Activated T-cell treated with anti-CD3 and anti-CD28 coated beads, Interleukin-2, amount 50 U/mL, for 24 hours (primary cell): Measurements from ENCODE around the gene SETD3.

Experiments
- DNase-seq: peaks from one replicate; pipeline ENCODE4 v3.0.0-alpha.2; 2020
- H3K27ac Mint-ChIP-seq: 2 replicates; pipeline ENCODE4 v1.8.0; 2020; ENCODE audit warnings: mild to moderate bottlenecking, mixed read lengths
- H3K27me3 Mint-ChIP-seq: 2 replicates; pipeline ENCODE4 v1.8.0; 2020; ENCODE audit warnings: mixed read lengths
- H3K36me3 Mint-ChIP-seq: 2 replicates; pipeline ENCODE4 v1.8.0; 2020; ENCODE audit warnings: low read depth, mixed read lengths
- H3K4me1 Mint-ChIP-seq: 2 replicates; pipeline ENCODE4 v1.8.0; 2020; ENCODE audit warnings: low read depth, mixed read lengths
- H3K4me3 Mint-ChIP-seq: 2 replicates; pipeline ENCODE4 v1.8.0; 2020; ENCODE audit warnings: mild to moderate bottlenecking, moderate library complexity, mixed read lengths
- H3K9me3 Mint-ChIP-seq: 2 replicates; pipeline ENCODE4 v1.8.0; 2020; ENCODE audit warnings: mixed read lengths

The SETD3 gene

DNA sequence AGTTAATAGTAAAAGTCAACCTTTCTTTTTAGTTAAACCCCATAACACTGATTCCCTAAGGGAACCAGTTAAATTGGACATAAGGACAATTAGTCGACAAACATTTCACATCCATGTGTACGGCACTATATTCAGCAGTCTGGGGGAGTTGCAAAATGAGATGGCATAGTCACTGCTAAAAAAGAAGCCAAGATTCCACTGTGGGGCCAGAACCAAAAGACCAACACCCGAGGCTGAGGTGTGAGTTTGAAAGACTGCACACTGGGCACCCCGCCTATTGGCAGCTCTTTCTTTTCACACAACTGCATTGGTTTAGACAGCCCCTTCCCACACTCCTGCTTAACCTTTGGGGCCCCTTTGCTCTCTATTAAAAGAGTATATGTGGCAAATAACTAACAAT is 16.7 kb downstream of the SETD3 start:
- no peak overlapping the region for H3K4me3 Mint-ChIP-seq
- peaks cover 74% of the 10 kb centered on the region for H3K36me3 Mint-ChIP-seq
- DNase-seq: no peak
- no peaks in the 10 kb centered on the region for H3K9me3 Mint-ChIP-seq
- H3K4me1 Mint-ChIP-seq: peaks cover 16% of the 10 kb centered on the region
- H3K27me3 Mint-ChIP-seq: no peaks in the 10 kb centered on the region
- H3K27ac Mint-ChIP-seq: no peak overlapping the region

DNA sequence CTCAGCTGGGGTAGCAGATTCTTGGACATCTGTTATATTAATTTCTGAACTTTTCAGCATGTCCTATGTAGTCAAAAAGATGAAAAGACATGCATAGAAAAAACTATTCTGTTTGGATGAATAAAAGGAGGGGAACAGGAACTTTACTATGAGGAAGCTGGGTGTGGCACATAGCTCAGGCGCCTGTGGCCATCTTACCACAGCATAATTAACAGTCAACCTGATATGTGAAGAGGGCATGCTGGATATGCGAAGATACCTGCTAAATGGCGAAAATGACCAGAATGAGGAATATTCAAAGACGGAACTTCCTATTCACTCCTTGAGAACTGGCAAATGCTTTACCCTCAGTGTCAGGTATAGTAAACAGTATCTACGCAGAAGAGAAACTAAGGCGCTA is 18.4 kb downstream of the SETD3 start:
- Mint-ChIP-seq H3K27me3 (no peaks in the 10 kb centered on the region), H3K27ac (no peak overlapping the region), H3K4me3 (no peak overlapping the region), H3K4me1 (peaks cover 1% of the 10 kb centered on the region), H3K9me3 (no peaks in the 10 kb centered on the region), H3K36me3 (peaks cover 85% of the 10 kb centered on the region)
- DNase-seq: no peak

DNA sequence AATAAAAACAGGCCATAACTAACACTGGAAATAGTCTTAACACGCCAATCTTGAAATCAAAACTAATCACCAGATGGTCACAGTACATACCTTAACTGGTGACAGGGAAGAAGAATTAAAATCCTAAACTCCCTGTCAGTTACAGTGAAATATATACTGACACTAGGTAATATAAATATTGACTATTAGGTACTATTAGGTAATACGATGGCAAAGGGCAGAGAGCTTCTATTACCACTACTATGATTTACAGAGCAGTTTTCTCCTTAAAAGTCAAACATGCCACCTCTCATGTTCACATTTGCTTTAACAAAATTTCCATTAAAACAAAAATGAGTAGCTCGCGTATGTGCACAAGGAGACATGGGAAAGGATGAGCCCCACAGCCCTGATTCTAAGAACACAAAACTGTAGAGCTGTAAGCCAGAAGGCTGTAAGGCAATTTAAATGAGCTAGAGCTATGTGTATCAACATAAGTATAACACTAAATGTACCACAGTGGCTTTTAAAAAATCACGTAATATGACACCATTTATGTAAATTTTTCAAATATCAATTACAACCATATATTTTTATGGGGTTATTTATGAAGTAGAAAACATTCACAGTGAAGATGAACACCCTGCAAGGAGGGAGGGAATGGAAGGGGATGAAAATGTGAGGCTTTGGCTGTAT is 19.1 kb downstream of the SETD3 start:
- H3K4me3 Mint-ChIP-seq: no peak overlapping the region
- no peaks in the 10 kb centered on the region for H3K27me3 Mint-ChIP-seq
- H3K4me1 Mint-ChIP-seq: peaks cover 1% of the 10 kb centered on the region
- H3K27ac Mint-ChIP-seq: no peak overlapping the region
- no peak for DNase-seq
- no peaks in the 10 kb centered on the region for H3K9me3 Mint-ChIP-seq
- H3K36me3 Mint-ChIP-seq: peaks cover 91% of the 10 kb centered on the region

DNA sequence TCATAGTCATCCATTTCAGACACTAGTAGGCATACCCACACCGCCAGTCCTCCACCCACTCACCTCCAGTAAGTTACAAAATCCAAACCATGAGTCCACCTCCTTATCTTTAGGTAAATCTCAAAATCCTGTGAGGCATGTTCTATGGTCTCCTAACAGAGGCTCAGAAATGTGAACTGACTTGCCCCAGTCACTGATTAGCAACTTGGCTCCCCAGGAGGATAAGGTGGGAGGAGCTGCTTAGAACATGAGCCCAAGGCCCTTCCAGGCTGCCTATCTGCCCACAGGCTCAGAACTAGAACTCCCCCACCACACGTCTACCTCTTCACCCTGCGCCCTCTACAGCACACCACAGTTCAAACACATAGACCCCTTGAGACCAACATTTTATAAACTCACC is 19.9 kb downstream of the SETD3 start:
- Mint-ChIP-seq H3K36me3 (peaks cover 90% of the 10 kb centered on the region), H3K4me1 (no peaks in the 10 kb centered on the region), H3K27ac (peak overlapping the region; percentile 2), H3K27me3 (no peaks in the 10 kb centered on the region), H3K4me3 (no peak overlapping the region), H3K9me3 (no peaks in the 10 kb centered on the region)
- no peak for DNase-seq

DNA sequence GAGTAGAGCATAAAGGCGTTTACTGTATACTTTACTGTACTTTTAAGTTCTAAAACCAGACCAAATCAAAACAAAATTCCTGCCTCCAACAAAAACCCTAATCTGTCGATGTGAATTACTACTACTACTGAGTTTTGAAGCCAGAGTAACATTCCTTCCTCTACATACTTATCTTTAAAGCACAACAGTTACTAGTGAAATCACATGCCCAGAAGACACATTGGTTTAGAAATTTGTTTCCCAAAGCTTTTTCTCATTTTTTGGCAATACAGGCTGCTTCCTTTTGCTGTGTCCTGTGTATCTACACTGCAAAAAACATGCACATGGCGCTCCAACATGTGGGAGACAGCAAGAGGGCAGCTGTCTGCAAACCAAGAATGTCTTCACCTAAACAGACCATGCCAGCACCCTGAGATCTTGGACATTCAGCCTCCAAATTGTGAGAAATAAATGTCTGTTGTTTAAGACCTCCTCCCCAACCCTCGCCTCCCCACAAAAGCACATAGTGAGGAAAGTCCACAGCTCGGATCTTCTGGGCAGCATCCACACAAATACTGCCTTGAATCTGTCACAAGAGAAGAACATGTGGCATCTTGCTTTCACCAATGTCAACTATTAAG is 21.1 kb downstream of the SETD3 start:
- no peaks in the 10 kb centered on the region for H3K4me1 Mint-ChIP-seq
- no peak overlapping the region for H3K27ac Mint-ChIP-seq
- H3K9me3 Mint-ChIP-seq: no peaks in the 10 kb centered on the region
- no peak for DNase-seq
- H3K36me3 Mint-ChIP-seq: peaks cover 92% of the 10 kb centered on the region
- H3K4me3 Mint-ChIP-seq: no peak overlapping the region
- H3K27me3 Mint-ChIP-seq: no peaks in the 10 kb centered on the region

DNA sequence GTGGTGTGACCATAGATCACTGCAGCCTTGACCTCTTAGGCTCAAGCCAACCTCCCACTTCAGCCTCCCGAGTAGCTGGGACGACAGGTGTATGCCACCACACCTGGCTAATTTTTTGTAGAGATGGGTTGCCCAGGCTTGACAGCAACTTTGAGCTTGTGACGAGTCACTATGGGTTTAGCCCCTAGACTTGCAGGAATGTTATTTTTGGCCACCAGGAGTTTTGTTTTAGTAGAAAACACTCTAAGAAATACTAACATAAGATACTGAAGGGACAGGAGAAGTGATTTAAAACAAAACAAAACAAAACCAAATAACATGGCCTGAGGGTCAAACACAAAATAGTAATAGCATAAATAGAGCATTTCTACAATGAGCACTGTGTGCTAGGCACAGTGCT is 26.4 kb downstream of the SETD3 start:
- Mint-ChIP-seq H3K4me3 (no peak overlapping the region), H3K27me3 (no peaks in the 10 kb centered on the region), H3K9me3 (no peaks in the 10 kb centered on the region), H3K27ac (no peak overlapping the region), H3K36me3 (peaks cover 92% of the 10 kb centered on the region), H3K4me1 (no peaks in the 10 kb centered on the region)
- no peak for DNase-seq

DNA sequence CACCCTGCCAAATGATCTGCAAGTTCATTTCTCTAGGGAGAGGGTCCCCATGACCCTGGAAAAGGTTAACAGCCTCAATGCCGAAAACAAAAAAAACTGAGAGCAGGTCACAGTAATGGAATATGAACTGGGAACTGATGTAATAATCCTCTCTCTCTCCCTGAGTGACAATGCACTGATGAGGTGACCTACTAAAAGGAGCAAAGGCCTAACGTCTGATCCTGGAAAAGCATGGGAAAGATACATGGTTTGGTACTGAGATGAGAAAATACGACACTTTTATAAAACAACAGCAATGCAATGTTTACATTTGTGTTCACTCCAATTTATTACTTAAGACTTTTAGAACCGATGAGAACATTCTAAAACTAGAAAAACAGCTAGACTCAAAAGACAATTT is 27.7 kb downstream of the SETD3 start:
- no peak for DNase-seq
- no peaks in the 10 kb centered on the region for H3K9me3 Mint-ChIP-seq
- H3K4me1 Mint-ChIP-seq: no peaks in the 10 kb centered on the region
- no peak overlapping the region for H3K4me3 Mint-ChIP-seq
- H3K36me3 Mint-ChIP-seq: peaks cover 93% of the 10 kb centered on the region
- no peak overlapping the region for H3K27ac Mint-ChIP-seq
- no peaks in the 10 kb centered on the region for H3K27me3 Mint-ChIP-seq

DNA sequence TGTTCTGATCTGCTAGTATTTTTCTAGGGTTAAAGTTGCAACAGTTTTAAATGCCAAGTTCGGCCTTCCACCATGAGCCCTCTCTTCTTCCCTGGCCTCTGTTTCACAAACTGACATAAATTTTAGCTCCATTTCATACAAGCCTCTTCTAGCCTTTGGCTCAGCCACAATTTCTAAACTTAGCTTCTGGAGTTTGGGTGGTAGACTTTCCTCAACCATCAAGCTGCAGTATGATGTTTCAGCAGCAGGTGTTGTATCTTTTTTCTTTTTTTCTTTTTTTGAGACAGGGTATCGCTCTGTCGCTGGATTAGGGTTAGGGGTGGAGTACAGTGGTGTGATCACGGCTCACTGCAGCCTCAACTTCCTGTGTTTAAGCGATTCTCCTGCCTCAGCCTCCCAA is 29.4 kb downstream of the SETD3 start:
- Mint-ChIP-seq H3K4me1 (no peaks in the 10 kb centered on the region), H3K27me3 (no peaks in the 10 kb centered on the region), H3K9me3 (no peaks in the 10 kb centered on the region), H3K27ac (peak overlapping the region; percentile 18), H3K36me3 (peaks cover 97% of the 10 kb centered on the region), H3K4me3 (no peak overlapping the region)
- no peak for DNase-seq

DNA sequence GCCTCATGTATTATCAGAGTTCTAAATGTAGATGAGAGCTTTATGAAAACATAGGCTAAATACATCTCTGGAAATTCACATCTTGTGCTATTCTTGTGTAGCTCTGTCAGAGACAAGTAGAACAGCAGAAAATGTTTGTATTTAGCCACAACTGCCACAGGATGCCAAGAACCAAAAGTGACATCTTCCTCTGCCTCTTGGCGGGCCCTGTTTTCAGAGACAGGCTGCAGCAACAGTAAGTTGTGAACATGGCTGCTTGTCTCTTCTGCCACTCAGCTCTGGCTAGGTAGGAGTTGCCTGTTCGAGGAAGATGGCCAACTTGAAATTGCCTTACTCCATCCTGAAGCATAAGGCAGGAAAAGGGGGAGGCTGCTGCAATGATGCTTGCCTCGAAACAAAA is 30.4 kb downstream of the SETD3 start:
- Mint-ChIP-seq H3K9me3 (no peaks in the 10 kb centered on the region), H3K4me3 (no peak overlapping the region), H3K4me1 (no peaks in the 10 kb centered on the region), H3K36me3 (peaks cover 97% of the 10 kb centered on the region), H3K27ac (no peak overlapping the region), H3K27me3 (no peaks in the 10 kb centered on the region)
- no peak for DNase-seq

DNA sequence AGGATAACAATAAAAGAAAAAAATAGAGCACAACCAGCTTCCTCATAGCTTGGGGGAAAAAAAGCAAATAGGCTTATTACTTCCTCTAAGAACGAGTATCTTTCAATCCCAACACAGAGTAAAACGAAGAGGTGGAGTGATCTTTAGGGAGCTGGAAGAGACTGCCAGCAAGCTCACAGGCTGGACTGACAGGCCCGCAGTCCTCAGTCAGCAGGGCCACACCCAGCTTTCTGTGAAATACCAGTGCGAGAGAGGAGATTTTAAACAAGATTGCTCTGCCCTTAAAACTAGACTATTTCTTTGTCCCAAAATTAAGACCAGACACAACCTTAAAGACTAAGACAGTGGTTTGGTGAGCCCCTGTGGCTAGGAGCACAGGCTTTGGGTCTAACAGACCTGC is 32.9 kb downstream of the SETD3 start:
- H3K4me3 Mint-ChIP-seq: no peak overlapping the region
- DNase-seq: no peak
- H3K36me3 Mint-ChIP-seq: peaks cover 98% of the 10 kb centered on the region
- H3K9me3 Mint-ChIP-seq: no peaks in the 10 kb centered on the region
- H3K27ac Mint-ChIP-seq: no peak overlapping the region
- H3K27me3 Mint-ChIP-seq: no peaks in the 10 kb centered on the region
- H3K4me1 Mint-ChIP-seq: no peaks in the 10 kb centered on the region

DNA sequence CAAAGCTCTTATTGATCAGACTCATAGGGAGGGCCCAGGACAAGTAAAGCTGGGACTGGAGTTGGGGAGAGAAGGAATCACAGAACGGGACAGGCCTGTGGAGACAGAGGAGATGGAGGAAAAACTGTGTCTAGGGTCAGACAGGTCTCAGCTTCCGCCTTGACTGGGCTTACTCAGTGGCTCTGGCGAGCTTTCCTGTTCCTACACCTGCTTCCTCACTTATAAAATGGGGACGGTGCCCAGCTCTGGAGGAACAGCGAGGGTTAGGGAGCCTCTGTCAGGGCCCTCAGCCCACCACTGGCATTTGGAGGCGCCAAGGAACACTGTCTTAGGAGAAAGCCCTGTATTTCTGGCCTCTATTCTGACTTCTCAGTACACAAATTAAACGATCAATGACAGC is 34.7 kb downstream of the SETD3 start:
- H3K4me3 Mint-ChIP-seq: no peak overlapping the region
- no peaks in the 10 kb centered on the region for H3K27me3 Mint-ChIP-seq
- DNase-seq: no peak
- no peaks in the 10 kb centered on the region for H3K9me3 Mint-ChIP-seq
- no peak overlapping the region for H3K27ac Mint-ChIP-seq
- peaks cover 97% of the 10 kb centered on the region for H3K36me3 Mint-ChIP-seq
- H3K4me1 Mint-ChIP-seq: peaks cover 9% of the 10 kb centered on the region

DNA sequence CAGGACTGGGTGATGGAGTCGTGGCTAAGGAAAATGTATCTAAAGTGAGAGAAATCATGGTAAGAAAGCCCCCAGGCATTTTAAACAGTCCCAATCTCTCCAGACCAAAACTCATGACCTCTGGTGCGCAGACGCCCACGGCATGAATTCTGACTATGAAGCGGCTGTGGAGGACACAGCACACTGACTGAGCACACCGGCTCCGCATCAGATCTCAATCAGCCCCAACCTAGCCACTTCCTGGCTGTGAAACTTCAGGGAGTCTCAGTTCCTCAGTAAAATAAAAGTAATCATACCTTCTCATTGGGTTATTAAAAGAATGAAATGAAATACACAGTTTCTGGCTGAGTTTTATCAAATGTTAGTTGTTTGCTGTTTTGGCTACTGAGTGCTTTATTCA is 38.7 kb downstream of the SETD3 start:
- no peaks in the 10 kb centered on the region for H3K9me3 Mint-ChIP-seq
- peaks cover 26% of the 10 kb centered on the region for H3K4me1 Mint-ChIP-seq
- H3K4me3 Mint-ChIP-seq: no peak overlapping the region
- peak overlapping the region; percentile 67 for H3K27ac Mint-ChIP-seq
- no peaks in the 10 kb centered on the region for H3K27me3 Mint-ChIP-seq
- H3K36me3 Mint-ChIP-seq: peaks cover 90% of the 10 kb centered on the region
- DNase-seq: no peak

DNA sequence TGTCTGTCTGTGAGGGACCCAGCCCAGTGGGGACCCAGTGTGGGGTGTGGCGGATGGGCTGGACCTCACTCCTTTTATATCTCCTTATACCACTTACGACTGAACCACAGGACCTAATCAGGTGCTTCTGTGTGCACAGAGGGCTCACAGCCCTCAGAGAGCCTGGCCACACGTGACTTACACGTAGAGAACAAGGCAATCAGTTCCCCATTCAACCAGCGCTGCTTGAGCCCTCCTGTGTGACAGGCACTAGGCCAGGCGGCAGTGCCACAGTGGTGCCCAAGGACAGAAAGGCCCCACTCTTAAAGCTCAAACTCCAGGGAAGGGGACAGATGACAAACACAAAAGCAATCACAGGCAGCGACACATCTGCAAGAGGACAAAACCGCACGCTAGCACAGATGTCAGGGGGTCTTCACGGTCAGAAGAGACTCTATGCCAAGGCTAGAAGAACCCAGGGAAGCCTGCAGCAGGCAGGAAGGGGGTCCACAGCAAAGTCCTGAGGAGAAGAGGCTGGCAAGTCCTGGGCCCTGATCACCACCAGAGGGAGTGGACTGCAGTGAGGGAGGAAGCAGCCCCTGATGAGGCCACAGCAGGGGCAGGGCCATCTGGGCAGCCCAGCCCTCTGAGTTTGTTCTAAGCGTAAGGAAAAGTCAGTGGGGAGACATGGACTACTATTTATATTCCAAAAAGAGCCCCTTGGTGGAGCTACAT is 39.3 kb downstream of the SETD3 start:
- Mint-ChIP-seq H3K9me3 (no peaks in the 10 kb centered on the region), H3K4me3 (no peak overlapping the region), H3K36me3 (peaks cover 90% of the 10 kb centered on the region), H3K27me3 (no peaks in the 10 kb centered on the region), H3K27ac (no peak overlapping the region), H3K4me1 (peaks cover 32% of the 10 kb centered on the region)
- no peak for DNase-seq

DNA sequence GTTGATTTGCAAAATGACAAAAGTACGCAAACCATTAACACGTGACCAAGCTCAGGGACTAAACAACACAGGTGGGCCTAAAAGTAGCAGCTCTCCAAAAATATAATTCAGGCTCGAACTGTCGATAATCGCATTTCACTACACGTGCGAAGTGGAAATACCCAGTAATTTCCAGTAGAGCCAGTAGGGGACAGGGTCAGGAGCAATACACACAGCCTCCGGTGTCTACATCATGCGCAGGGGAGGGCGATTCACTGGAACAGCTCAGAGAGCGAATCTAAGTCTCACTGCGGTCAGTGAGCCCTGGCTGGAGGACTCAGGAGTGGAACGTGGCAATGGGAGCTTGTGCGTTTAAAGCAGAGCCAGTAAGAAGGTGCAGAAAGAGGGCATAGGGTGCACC is 40.4 kb downstream of the SETD3 start:
- H3K4me3 Mint-ChIP-seq: no peak overlapping the region
- DNase-seq: no peak
- peaks cover 91% of the 10 kb centered on the region for H3K36me3 Mint-ChIP-seq
- no peak overlapping the region for H3K27ac Mint-ChIP-seq
- H3K4me1 Mint-ChIP-seq: peaks cover 41% of the 10 kb centered on the region
- H3K9me3 Mint-ChIP-seq: no peaks in the 10 kb centered on the region
- no peaks in the 10 kb centered on the region for H3K27me3 Mint-ChIP-seq

DNA sequence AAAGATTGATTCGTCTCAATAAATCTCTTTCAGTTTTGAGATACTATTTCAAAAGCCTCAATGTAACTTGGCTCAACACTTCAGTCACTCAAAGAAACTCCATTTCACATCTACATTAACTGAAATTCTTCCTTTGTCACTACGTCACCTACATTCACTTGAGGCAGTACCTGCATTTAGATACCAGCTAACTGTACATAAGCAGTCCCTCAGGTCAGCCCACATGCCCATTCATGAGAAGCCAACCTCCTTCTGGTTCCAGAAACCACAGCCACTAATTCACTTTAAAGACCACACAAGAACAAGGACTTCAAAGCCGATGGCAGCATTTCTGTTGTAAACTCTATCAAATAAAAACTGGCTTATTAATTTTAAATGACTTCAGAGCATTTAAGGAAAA is 43.0 kb downstream of the SETD3 start:
- no peaks in the 10 kb centered on the region for H3K27me3 Mint-ChIP-seq
- H3K27ac Mint-ChIP-seq: peak overlapping the region; percentile 76
- H3K4me3 Mint-ChIP-seq: no peak overlapping the region
- H3K4me1 Mint-ChIP-seq: peaks cover 42% of the 10 kb centered on the region
- H3K9me3 Mint-ChIP-seq: no peaks in the 10 kb centered on the region
- DNase-seq: no peak
- peaks cover 84% of the 10 kb centered on the region for H3K36me3 Mint-ChIP-seq
